ENCODE data around the gene CYB5D1. TPM values are rescaled to one million over a fixed set of nuclear protein-coding genes. Genes with fewer than 3 reads are reported as not detected.

Gene CYB5D1
- total and polyA plus RNA-seq, 2 of the 8 experiments (the other 6 are each of a cell fraction or from before 2014, with no cell fraction given): 11.0 to 18.0 TPM

GRCh38 chr17:7846765-7847661 lies 10.8 kb upstream of the CYB5D1 start:
- no peak overlapping the region for H2AFZ ChIP-seq (ENCODE audit: low read length)
- no peak overlapping the region for H3K4me2 ChIP-seq (ENCODE audit: insufficient read depth in 1 of 2, low read depth in 2 of 2, low read length in 2 of 2)
- H4K91ac ChIP-seq (replicated peaks; ENCODE audit: insufficient read length, low read length): no peak overlapping the region
- H3K79me2 ChIP-seq (ENCODE audit: control insufficient read depth in 1 of 2, insufficient read depth in 2 of 2, low read length in 2 of 2): no peaks in the 10 kb centered on the region
- H4K8ac ChIP-seq (ENCODE audit: extremely low read depth, insufficient read depth, low read length): peak overlapping the region; percentile 64; the same call in 1 of the 2 replicates
- no peak overlapping the region for H3K4me3 ChIP-seq (ENCODE audit: extremely low read depth in 1 of 4, insufficient read depth in 2 of 4, low read depth in 3 of 4, low read length in 4 of 4)
- no peak overlapping the region for H3K56ac ChIP-seq (replicated peaks; ENCODE audit: insufficient read length, low read depth, low read length)
- DNase-seq (ENCODE audit: low read depth in 1 of 2, low spot score in 2 of 2) (no peak), FAIRE-seq (no peak)
- no peak overlapping the region for H3K14ac ChIP-seq (ENCODE audit: insufficient read length)
- no peak overlapping the region for H2BK12ac ChIP-seq (ENCODE audit: low read depth, low read length)
- H2AK5ac ChIP-seq (ENCODE audit: low read depth, low read length): no peak overlapping the region
- no peak overlapping the region for H3K23ac ChIP-seq (ENCODE audit: insufficient read length)
- H3K23me2 ChIP-seq (ENCODE audit: low read depth, low read length): peaks cover 33% of the 10 kb centered on the region
- WGBS, 2 experiments (ENCODE audit: extremely low coverage in 1 of 2, insufficient coverage in 1 of 2, insufficient read length in 1 of 2, insufficient replicate concordance in 2 of 2, low coverage in 1 of 2, low lambda C conversion rate in 2 of 2, missing lambda C conversion rate in 1 of 2): 80% methylated on average over 21 of the region's 34 CpGs; no CpG with 5 or more reads in 1 of the 2 experiments
- H2BK5ac ChIP-seq (ENCODE audit: low read depth, low read length): no peak overlapping the region
- H4K5ac ChIP-seq (ENCODE audit: insufficient read length, low read depth, low read length): no peak overlapping the region
- no peak overlapping the region for H2BK15ac ChIP-seq (ENCODE audit: low read length)
- no peaks in the 10 kb centered on the region; a peak in 3 of 8 replicates for H3K36me3 ChIP-seq (ENCODE audit: control insufficient read depth in 2 of 4, insufficient read depth in 4 of 4, low read length in 3 of 4)
- POLR2A ChIA-PET (ENCODE audit: partially characterized antibody): interaction anchor here (1.4 to 1.5 kb wide), 2 partner anchors 10 kb away, joined by 6 to 11 read pairs; partner anchors contain the start of genes CYB5D1 and NAA38
- H4K20me1 ChIP-seq (replicated peaks in 1 of 2; ENCODE audit: control insufficient read depth in 1 of 2, insufficient read depth in 2 of 2, low read length in 2 of 2): peaks cover 12 to 20% of the 10 kb centered on the region in 2 experiments
- H3K79me1 ChIP-seq (ENCODE audit: low read depth, low read length): no peaks in the 10 kb centered on the region
- H3K9ac ChIP-seq (replicated peaks in 1 of 4; ENCODE audit: extremely low read depth in 1 of 4, low read depth in 3 of 4, low read length in 3 of 4): no peak overlapping the region
- no peak overlapping the region for H3K4ac ChIP-seq (replicated peaks; ENCODE audit: insufficient read length, low read depth, low read length)
- no peak overlapping the region for H3K18ac ChIP-seq (ENCODE audit: extremely low read depth, low read length)
- peaks cover 2 to 23% (median 21%) of the 10 kb centered on the region in 4 experiments for H3K27me3 ChIP-seq (replicated peaks in 1 of 4; ENCODE audit: control insufficient read depth in 3 of 4, extremely low read depth in 1 of 4, insufficient read depth in 3 of 4, low read length in 3 of 4)
- CTCF ChIA-PET (ENCODE audit: partially characterized antibody): interaction anchor here (0.7 to 2.1 kb wide), 4 partner anchors 10 to 130 kb away, joined by 3 to 6 read pairs (median 4); partner anchors contain the start of gene DNAH2
- H3K9me3 ChIP-seq (ENCODE audit: insufficient read depth in 2 of 2, low read depth in 1 of 2, low read length in 1 of 2): no peaks in the 10 kb centered on the region
- no peak overlapping the region for H2BK20ac ChIP-seq (ENCODE audit: low read length)
- peaks cover 0 to 24% (median 13%) of the 10 kb centered on the region in 4 experiments; a peak in 6 of 7 replicates for H3K4me1 ChIP-seq (replicated peaks in 1 of 4; ENCODE audit: control insufficient read depth in 3 of 4, insufficient read depth in 4 of 4, low read length in 3 of 4)
- no peak overlapping the region for H2BK120ac ChIP-seq (replicated peaks; ENCODE audit: low read depth, low read length)
- no peak overlapping the region for H3K27ac ChIP-seq (ENCODE audit: low read depth, low read length)
- TF ChIP-seq EGR1 (IDR thresholded peaks at IDR 0.05; ENCODE audit: borderline replicate concordance, low read depth, low read length) (no peak), CHD1 (IDR thresholded peaks at IDR 0.05; ENCODE audit: low read depth, low read length) (no peak), FOSL1 (IDR thresholded peaks at IDR 0.05; ENCODE audit: insufficient read depth, low read depth, low read length) (no peak), ZNF274 (IDR thresholded peaks at IDR 0.05; ENCODE audit: borderline replicate concordance, extremely low read depth, low read length) (no peak), BCL11A (IDR thresholded peaks at IDR 0.05; ENCODE audit: low read depth in 2 of 2, low read length in 2 of 2) (no peak)

All from H1 (cell line).